A549 (cell line): ENCODE measurements around the gene S100A4. TPM values are rescaled to one million over a fixed set of nuclear protein-coding genes. Genes with fewer than 3 reads are reported as not detected.

Experiments
- ATAC-seq, 2 experiments: fragments of 200-7000 bp in 1 of 2; fragments of >200 bp in 1 of 2; cut with Nextera tagmentation in 1 of 2; cut with Tn5 transposase in 1 of 2; 3 replicates each; pipeline versions ENCODE4 v1.8.0 to v1.9.1; 2018 to 2020; ENCODE audit warnings: mild to moderate bottlenecking in 1 of 2, moderate library complexity in 1 of 2
- CTCF ChIA-PET: fragments of 300-600 bp; sonication (Branson Sonifier 250); formaldehyde crosslinking; extraction: SDS; loops from one replicate; lab custom pipeline; 2021; ENCODE audit warnings: antibody characterized with exemption, inconsistent platforms; lab: Yijun Ruan, JAX
- POLR2A ChIA-PET: fragments of 350-600 bp; formaldehyde crosslinking; extraction: SDS; loops from one replicate; lab custom pipeline; 2021; ENCODE audit warnings: antibody characterized with exemption, inconsistent platforms; lab: Yijun Ruan, JAX
- DNase-seq, 2 experiments: peaks; one replicate each; pipeline versions ENCODE4 v3.0.0 to v3.0.0-alpha.2; 2011 to 2016; ENCODE audit warnings: low read depth in 1 of 2, low spot score in 1 of 2
- FAIRE-seq: peaks from 2 replicates; lab custom pipeline; 2011; peaks lifted over from hg19 to GRCh38; lab: Jason Lieb, UNC
- H3K27ac ChIP-seq, 2 experiments: fragments of >200 bp; sonication (Bioruptor Twin); formaldehyde crosslinking; 3 replicates each; pipeline ENCODE4 v1.5.1; 2016 to 2017
- H3K4me1 ChIP-seq: fragments of >200 bp; sonication (Bioruptor Twin); formaldehyde crosslinking; 3 replicates; pipeline ENCODE4 v1.6.1; 2016
- H3K4me2 ChIP-seq: fragments of >200 bp; sonication (Bioruptor Twin); formaldehyde crosslinking; 3 replicates; pipeline ENCODE4 v1.6.1; 2016
- H3K4me3 ChIP-seq: fragments of >200 bp; sonication (Bioruptor Twin); formaldehyde crosslinking; 3 replicates; pipeline ENCODE4 v1.5.1; 2016
- H3K9me3 ChIP-seq: fragments of >200 bp; sonication (Bioruptor Twin); formaldehyde crosslinking; 3 replicates; pipeline ENCODE4 v1.6.1; 2016
- BHLHE40 ChIP-seq: IDR thresholded peaks from 2 replicates; pipeline ENCODE4 v1.6.1; 2012; ENCODE audit warnings: low read depth, low read length, inconsistent platforms
- CBX2 ChIP-seq: fragments of 200-600 bp; sonication (generic); IDR thresholded peaks from 2 replicates; pipeline ENCODE4 v1.6.1; 2016; ENCODE audit warnings: low read depth, mild to moderate bottlenecking, borderline replicate concordance
- CHD2 ChIP-seq: fragments of 150-350 bp; IDR thresholded peaks from 2 replicates; pipeline ENCODE4 v1.6.1; 2014; ENCODE audit warnings: low read length; ENCODE audit not compliant: partially characterized antibody
- EHF ChIP-seq: fragments of 250-450 bp; sonication (Bioruptor Pico); IDR thresholded peaks from 2 replicates; pipeline ENCODE4 v1.5.0; 2020; ENCODE audit warnings: mild to moderate bottlenecking
- EHMT2 ChIP-seq: fragments of 200-600 bp; sonication (generic); IDR thresholded peaks from 2 replicates; pipeline ENCODE4 v1.6.1; 2016; ENCODE audit warnings: antibody characterized with exemption, low read depth, mild to moderate bottlenecking, moderate library complexity
- ELK1 ChIP-seq: fragments of 150-350 bp; IDR thresholded peaks from 2 replicates; pipeline ENCODE4 v1.6.1; 2014; ENCODE audit warnings: low read depth, mild to moderate bottlenecking, low read length
- EP300 ChIP-seq, 2 experiments: fragments of >200 bp; sonication (Bioruptor Twin); formaldehyde crosslinking; IDR thresholded peaks; 2 replicates in 1 of 2; 3 replicates in 1 of 2; pipeline ENCODE4 v1.6.1; 2016 to 2017
- FOSL2 ChIP-seq, 2 experiments: fragments of 450-650 bp in 1 of 2; fragments of >200 bp in 1 of 2; sonication (Bioruptor Twin) in 1 of 2; formaldehyde crosslinking; IDR thresholded peaks; 2 replicates each; pipeline versions ENCODE4 v1.5.0 to v1.6.1; 2016 to 2020; ENCODE audit warnings: mild to moderate bottlenecking in 1 of 2, moderate library complexity in 1 of 2
- GATA3 ChIP-seq: IDR thresholded peaks from 2 replicates; pipeline ENCODE4 v1.6.1; 2012; ENCODE audit warnings: borderline replicate concordance
- HES2 ChIP-seq: fragments of >200 bp; sonication (Bioruptor Twin); formaldehyde crosslinking; IDR thresholded peaks from 2 replicates; pipeline ENCODE4 v1.6.1; 2016
- HEYL ChIP-seq: fragments of 250-450 bp; sonication (Bioruptor Pico); IDR thresholded peaks from 2 replicates; pipeline ENCODE4 v1.8.0; 2021; ENCODE audit warnings: mild to moderate bottlenecking, moderate library complexity
- HMGXB4 ChIP-seq: fragments of 250-450 bp; sonication (Bioruptor Pico); IDR thresholded peaks from 2 replicates; pipeline ENCODE4 v1.5.0; 2021; ENCODE audit warnings: mild to moderate bottlenecking, moderate library complexity, borderline replicate concordance
- HOXB5 ChIP-seq: fragments of 250-450 bp; sonication (Bioruptor Pico); IDR thresholded peaks from 2 replicates; pipeline ENCODE4 v1.5.0; 2020; ENCODE audit warnings: mild to moderate bottlenecking, moderate library complexity
- JUNB ChIP-seq: fragments of >200 bp; sonication (Bioruptor Twin); formaldehyde crosslinking; IDR thresholded peaks from 2 replicates; pipeline ENCODE4 v1.6.1; 2016
- KDM1A ChIP-seq: fragments of 200-600 bp; sonication (generic); IDR thresholded peaks from 2 replicates; pipeline ENCODE4 v1.6.1; 2016; ENCODE audit warnings: low read depth, mild to moderate bottlenecking
- KDM5A ChIP-seq: fragments of 200-600 bp; sonication (generic); IDR thresholded peaks from 2 replicates; pipeline ENCODE4 v1.6.1; 2016; ENCODE audit warnings: antibody characterized with exemption, mild to moderate bottlenecking
- MAFK ChIP-seq: fragments of 450-650 bp; IDR thresholded peaks from 2 replicates; pipeline ENCODE4 v1.6.1; 2014; ENCODE audit not compliant: partially characterized antibody
- MAX ChIP-seq: IDR thresholded peaks from 2 replicates; pipeline ENCODE4 v1.6.1; 2012
- MYC ChIP-seq: IDR thresholded peaks from 2 replicates; pipeline ENCODE4 v1.6.1; 2012; ENCODE audit warnings: mild to moderate bottlenecking, inconsistent platforms, low read length, improper control_type of control experiment, borderline replicate concordance
- NFE2L2 ChIP-seq: fragments of 150-350 bp; conservative IDR thresholded peaks from 2 replicates; pipeline ENCODE4 v1.6.1; 2014; ENCODE audit warnings: low read length
- NPAS2 ChIP-seq: fragments of 250-450 bp; sonication (Bioruptor Pico); IDR thresholded peaks from 2 replicates; pipeline ENCODE4 v1.8.0; 2022; ENCODE audit warnings: mild to moderate bottlenecking, moderate library complexity, borderline replicate concordance
- PBX3 ChIP-seq: IDR thresholded peaks from 2 replicates; pipeline ENCODE4 v1.6.1; 2012
- POLR2A ChIP-seq: IDR thresholded peaks from 2 replicates; pipeline ENCODE4 v1.6.1; 2012; ENCODE audit warnings: mild to moderate bottlenecking, low read length
- POLR2AphosphoS2 ChIP-seq: conservative IDR thresholded peaks from 2 replicates; pipeline ENCODE4 v1.6.1; 2012; ENCODE audit warnings: low read length, improper control_type of control experiment, inconsistent platforms
- RAD21 ChIP-seq, 2 experiments: fragments of >200 bp in 1 of 2; sonication (Bioruptor Twin) in 1 of 2; formaldehyde crosslinking in 1 of 2; IDR thresholded peaks in 1 of 2; conservative IDR thresholded peaks in 1 of 2; 2 replicates in 1 of 2; 3 replicates in 1 of 2; pipeline ENCODE4 v1.6.1; 2012 to 2018; ENCODE audit warnings: inconsistent platforms in 1 of 2
- RARB ChIP-seq: fragments of 250-450 bp; sonication (Bioruptor Pico); IDR thresholded peaks from 2 replicates; pipeline ENCODE4 v1.8.0; 2021; ENCODE audit warnings: mild to moderate bottlenecking, moderate library complexity
- RCOR1 ChIP-seq: fragments of 150-350 bp; IDR thresholded peaks from 2 replicates; pipeline ENCODE4 v1.6.1; 2014; ENCODE audit warnings: antibody characterized with exemption, low read length, low read depth
- RFX5 ChIP-seq: fragments of 450-650 bp; IDR thresholded peaks from 2 replicates; pipeline ENCODE4 v1.7.1; 2014; ENCODE audit warnings: antibody characterized with exemption, mild to moderate bottlenecking, moderate library complexity
- SMC3 ChIP-seq: fragments of >200 bp; sonication (Bioruptor Twin); formaldehyde crosslinking; IDR thresholded peaks from 3 replicates; pipeline ENCODE4 v1.6.1; 2018; ENCODE audit warnings: inconsistent platforms
- SREBF2 ChIP-seq: fragments of 450-650 bp; IDR thresholded peaks from 2 replicates; pipeline ENCODE4 v1.6.1; 2014; ENCODE audit warnings: mild to moderate bottlenecking, moderate library complexity
- TP53 ChIP-seq: fragments of 250-450 bp; sonication (Bioruptor Pico); IDR thresholded peaks from 2 replicates; pipeline ENCODE4 v1.5.0; 2021; ENCODE audit warnings: mild to moderate bottlenecking, moderate library complexity
- USF2 ChIP-seq: fragments of 450-650 bp; IDR thresholded peaks from 2 replicates; pipeline ENCODE4 v1.6.1; 2014; ENCODE audit warnings: antibody characterized with exemption
- ZC3H11A ChIP-seq: fragments of 450-650 bp; IDR thresholded peaks from 2 replicates; pipeline ENCODE4 v1.6.1; 2014; ENCODE audit warnings: antibody characterized with exemption, mild to moderate bottlenecking
- ZNF302 ChIP-seq: fragments of 250-450 bp; sonication (Bioruptor Pico); IDR thresholded peaks from 2 replicates; pipeline ENCODE4 v1.9.0; 2021; ENCODE audit warnings: inconsistent platforms, mild to moderate bottlenecking, moderate library complexity
- ZSCAN20 ChIP-seq: fragments of 250-450 bp; sonication (Bioruptor Pico); IDR thresholded peaks from 2 replicates; pipeline ENCODE4 v1.8.0; 2022; ENCODE audit warnings: mild to moderate bottlenecking, moderate library complexity
- WGBS: methylation state at CpG from one replicate; pipeline ENCODE4 v1.1.6; 2017; ENCODE audit errors: missing lambda C conversion rate; 5-methylcytosine and 5-hydroxymethylcytosine counted together
- polyA plus RNA-seq, 4 experiments: library from polyadenylated mRNA; depleted of rRNA in 3 of 4; stranded (reverse); fragments of >200 nt; fragmentation: RNase III in 1 of 4; extraction: RNeasy Plus Mini Kit Qiagen cat#74134 plus additional on column Dnase treatment in 1 of 4; gene quantifications; 2 replicates in 3 of 4; 3 replicates in 1 of 4; pipeline ENCODE4 v1.2.3, GENCODE V29; 2011 to 2017

S100A4 gene
- polyA plus RNA-seq, 2 of the 4 experiments (the other 2 are of a cell fraction) = 590 to 2,584 TPM

GRCh38 chr1:153535242-153536011 is 10.2 kb downstream of the S100A4 start, which contains the start of gene S100A6 (continued):
- no peak for TF ChIP-seq MAX
- no peak for TF ChIP-seq ZC3H11A
- TF ChIP-seq PBX3 = no peak
- TF ChIP-seq ZNF302 (CRISPR knock-in tag) = no peak
- no peak for TF ChIP-seq RFX5
- TF ChIP-seq RARB = no peak; the same call in 1 of the 2 replicates
- no peak for TF ChIP-seq HES2
- TF ChIP-seq RCOR1 = no peak
- TF ChIP-seq CBX2 = no peak
- TF ChIP-seq ELK1 = no peak
- TF ChIP-seq KDM1A = no peak
- no peak for TF ChIP-seq USF2
- TF ChIP-seq CHD2 = no peak
- no peak for TF ChIP-seq SREBF2
- TF ChIP-seq SMC3 = no peak
- TF ChIP-seq MYC = no peak
- no peak for TF ChIP-seq KDM5A
- TF ChIP-seq RAD21 (conservative IDR thresholded peaks at IDR 0.05 in 1 of 2, IDR thresholded peaks at IDR 0.05 in 1 of 2) = no peak; a peak in 1 of 5 replicates
- peak; percentile 71 for TF ChIP-seq HOXB5 (CRISPR knock-in tag)
- TF ChIP-seq ZSCAN20 (CRISPR knock-in tag) = no peak
- no peak for TF ChIP-seq FOSL2 (IDR thresholded peaks at IDR 0.05)
- no peak for TF ChIP-seq FOSL2 (CRISPR knock-in tag; IDR thresholded peaks at IDR 0.05)
- TF ChIP-seq BHLHE40 = no peak
- no peak for TF ChIP-seq TP53 (CRISPR knock-in tag)
- TF ChIP-seq EHMT2 = no peak
- no peak for TF ChIP-seq JUNB
- no peak for TF ChIP-seq NFE2L2
- TF ChIP-seq GATA3 = 0 out of 2 replicates have a peak, but pooled peaks have one; percentile 31

GRCh38 chr1:153534925-153535241 is 10.7 kb downstream of the S100A4 start:
- CTCF ChIA-PET = interaction anchor here (0.7 to 18.2 kb wide), 16 partner anchors 10 to 186 kb away, joined by 3 to 471 read pairs (median 25); partner anchors contain the start of genes CHTOP, PGLYRP4, S100A1 and S100A13
- 3% methylated on average over 2 of the region's 3 CpGs for whole genome bisulfite sequencing
- peak overlapping the region; percentile 98 to 100 for H3K27ac ChIP-seq
- no peak for ATAC-seq
- H3K4me2 ChIP-seq = peak overlapping the region; percentile 97
- peak overlapping the region; percentile 68 for H3K4me3 ChIP-seq
- H3K4me1 ChIP-seq = peaks cover 38% of the 10 kb centered on the region
- POLR2A ChIA-PET = interaction anchor here (1.3 to 7.0 kb wide), 9 partner anchors 11 to 99 kb away, joined by 3 to 114 read pairs (median 12); partner anchors contain the start of genes CHTOP, S100A2, S100A3 and S100A4
- no peaks in the 10 kb centered on the region for H3K9me3 ChIP-seq
- no peak for DNase-seq
- no peak for FAIRE-seq
- TF ChIP-seq ZSCAN20 (CRISPR knock-in tag) = no peak
- no peak for TF ChIP-seq CBX2
- TF ChIP-seq HOXB5 (CRISPR knock-in tag) = no peak
- TF ChIP-seq EP300 (IDR thresholded peaks at IDR 0.05) = no peak
- no peak for TF ChIP-seq NFE2L2
- no peak for TF ChIP-seq EHF (CRISPR knock-in tag)
- no peak for TF ChIP-seq NPAS2 (CRISPR knock-in tag)
- TF ChIP-seq POLR2A = no peak; the same call in 1 of the 2 replicates
- no peak for TF ChIP-seq JUNB
- no peak for TF ChIP-seq HEYL (CRISPR knock-in tag)
- no peak for TF ChIP-seq MAFK
- TF ChIP-seq HMGXB4 = no peak
- no peak for TF ChIP-seq CHD2
- TF ChIP-seq POLR2AphosphoS2 = no peak
- no peak for TF ChIP-seq HES2
- no peak for TF ChIP-seq RAD21 (conservative IDR thresholded peaks at IDR 0.05 in 1 of 2, IDR thresholded peaks at IDR 0.05 in 1 of 2)
